OCI-LY3 (cell line): ENCODE data around the gene HPCAL1.
"Not testable (repeated sequence)": the region's sequence is repeated elsewhere in the genome, so short reads cannot be mapped to it uniquely, and the experiment has no call there.

Experiments used
- EZH2phosphoT487 ChIP-seq: fragments of 200-600 bp; shearing (Covaris generic); IDR thresholded peaks from 2 replicates; pipeline ENCODE4 v1.6.1; 2018; ENCODE audit warnings: antibody characterized with exemption, mixed run types, low read depth
- TF ChIP-seq, protein P1 (sequence below): fragments of 200-600, 300-600 bp; sonication (generic); IDR thresholded peaks from 2 replicates; pipeline ENCODE4 v1.5.1; 2014; ENCODE audit warnings: antibody characterized with exemption, low read length, low read depth

DNA sequence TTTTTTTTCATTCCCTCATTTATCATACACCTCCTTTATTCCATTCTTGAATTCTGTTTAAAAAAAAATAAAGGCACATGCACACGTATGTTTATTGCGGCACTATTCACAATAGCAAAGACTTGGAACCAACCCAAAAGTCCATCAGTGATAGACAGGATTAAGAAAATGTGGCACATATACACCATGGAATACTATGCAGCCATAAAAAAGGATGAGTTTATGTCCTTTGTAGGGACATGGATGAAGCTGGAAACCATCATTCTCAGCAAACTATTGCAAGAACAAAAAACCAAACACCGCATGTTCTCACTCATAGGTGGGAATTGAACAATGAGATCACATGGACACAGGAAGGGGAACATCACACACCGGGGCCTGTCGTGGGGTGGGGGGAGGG, 39.2 kb upstream of the HPCAL1 start:
- TF ChIP-seq, protein P1, sequence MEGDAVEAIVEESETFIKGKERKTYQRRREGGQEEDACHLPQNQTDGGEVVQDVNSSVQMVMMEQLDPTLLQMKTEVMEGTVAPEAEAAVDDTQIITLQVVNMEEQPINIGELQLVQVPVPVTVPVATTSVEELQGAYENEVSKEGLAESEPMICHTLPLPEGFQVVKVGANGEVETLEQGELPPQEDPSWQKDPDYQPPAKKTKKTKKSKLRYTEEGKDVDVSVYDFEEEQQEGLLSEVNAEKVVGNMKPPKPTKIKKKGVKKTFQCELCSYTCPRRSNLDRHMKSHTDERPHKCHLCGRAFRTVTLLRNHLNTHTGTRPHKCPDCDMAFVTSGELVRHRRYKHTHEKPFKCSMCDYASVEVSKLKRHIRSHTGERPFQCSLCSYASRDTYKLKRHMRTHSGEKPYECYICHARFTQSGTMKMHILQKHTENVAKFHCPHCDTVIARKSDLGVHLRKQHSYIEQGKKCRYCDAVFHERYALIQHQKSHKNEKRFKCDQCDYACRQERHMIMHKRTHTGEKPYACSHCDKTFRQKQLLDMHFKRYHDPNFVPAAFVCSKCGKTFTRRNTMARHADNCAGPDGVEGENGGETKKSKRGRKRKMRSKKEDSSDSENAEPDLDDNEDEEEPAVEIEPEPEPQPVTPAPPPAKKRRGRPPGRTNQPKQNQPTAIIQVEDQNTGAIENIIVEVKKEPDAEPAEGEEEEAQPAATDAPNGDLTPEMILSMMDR, result not testable (repeated sequence)
- TF ChIP-seq EZH2phosphoT487, result not testable (repeated sequence)
